Endodermal cell (in vitro differentiated cells): ENCODE measurements around the gene PELI2. TPM values are rescaled to one million over a fixed set of nuclear protein-coding genes. Genes with fewer than 3 reads are reported as not detected.

Source experiments
- DNase-seq: peaks from one replicate; pipeline ENCODE4 v3.0.0-alpha.2; 2017
- H3K27ac ChIP-seq: 2 replicates; pipeline ENCODE4 v1.5.1; 2013; ENCODE audit warnings: mild to moderate bottlenecking, low read depth, low read length, moderate library complexity
- H3K27me3 ChIP-seq: 2 replicates; pipeline ENCODE4 v1.6.1; 2013; ENCODE audit warnings: mild to moderate bottlenecking, low read length, moderate library complexity; ENCODE audit not compliant: insufficient read depth, control insufficient read depth, poor library complexity, severe bottlenecking
- H3K36me3 ChIP-seq: 2 replicates; pipeline ENCODE4 v1.7.0; 2013; ENCODE audit warnings: mild to moderate bottlenecking, low read length, moderate library complexity; ENCODE audit not compliant: control insufficient read depth, insufficient read depth
- H3K4me1 ChIP-seq: one replicate; pipeline ENCODE4 v1.7.0; 2013; ENCODE audit warnings: low read length; ENCODE audit not compliant: control insufficient read depth, insufficient read depth
- H3K4me3 ChIP-seq: 2 replicates; pipeline ENCODE4 v1.5.1; 2013; ENCODE audit warnings: mild to moderate bottlenecking, low read length, moderate library complexity
- H3K9ac ChIP-seq: 2 replicates; pipeline ENCODE4 v1.6.1; 2013; ENCODE audit warnings: mild to moderate bottlenecking, low read length, moderate library complexity; ENCODE audit not compliant: poor library complexity, severe bottlenecking; ENCODE audit errors: extremely low read depth
- H3K9me3 ChIP-seq: 2 replicates; pipeline ENCODE4 v1.6.1; 2013; ENCODE audit warnings: mild to moderate bottlenecking, low read length, moderate library complexity; ENCODE audit not compliant: control insufficient read depth
- H3K27ac Mint-ChIP-seq: 2 replicates; pipeline ENCODE4 v1.8.0; 2020; ENCODE audit warnings: mixed read lengths
- H3K27me3 Mint-ChIP-seq: 2 replicates; pipeline ENCODE4 v1.8.0; 2021; ENCODE audit warnings: mild to moderate bottlenecking, mixed read lengths; ENCODE audit not compliant: insufficient read depth
- H3K36me3 Mint-ChIP-seq: 2 replicates; pipeline ENCODE4 v1.8.0; 2020; ENCODE audit warnings: low read depth, mixed read lengths
- H3K4me1 Mint-ChIP-seq: 2 replicates; pipeline ENCODE4 v1.8.0; 2020; ENCODE audit warnings: mixed read lengths
- H3K4me3 Mint-ChIP-seq: 2 replicates; pipeline ENCODE4 v1.8.0; 2020; ENCODE audit warnings: mild to moderate bottlenecking, moderate library complexity, mixed read lengths
- H3K9me3 Mint-ChIP-seq: 2 replicates; pipeline ENCODE4 v1.8.0; 2020; ENCODE audit warnings: mild to moderate bottlenecking, mixed read lengths
- WGBS, 2 experiments: methylation state at CpG; one replicate each; pipeline versions ENCODE4 v1.1.5 to v1.1.7; 2013; ENCODE audit warnings: missing lambda C conversion rate in 2 of 2, mixed read lengths in 1 of 2; ENCODE audit not compliant: insufficient coverage in 1 of 2, insufficient read length in 1 of 2; 5-methylcytosine and 5-hydroxymethylcytosine counted together
- total RNA-seq, 2 donors: library from RNA; stranded (reverse); fragmentation: NEBNext Ultra II Directional in 1 of 2; extraction: Animal tissue kit (Norgen Biotek cat#: 25700) in 1 of 2; gene quantifications; 2 replicates in 1 of 2; 3 replicates in 1 of 2; pipeline ENCODE4 v1.2.1, GENCODE V29; 2021
- TF ChIP-seq, protein P1 (sequence below): fragments of 200-600 bp; sonication (generic); conservative IDR thresholded peaks from 2 replicates; pipeline ENCODE4 v1.5.0; 2021; ENCODE audit warnings: antibody characterized with exemption, mild to moderate bottlenecking

PELI2 gene
- total RNA-seq, 2 donors from 2014 or later: 5.9 to 8.1 TPM

DNA sequence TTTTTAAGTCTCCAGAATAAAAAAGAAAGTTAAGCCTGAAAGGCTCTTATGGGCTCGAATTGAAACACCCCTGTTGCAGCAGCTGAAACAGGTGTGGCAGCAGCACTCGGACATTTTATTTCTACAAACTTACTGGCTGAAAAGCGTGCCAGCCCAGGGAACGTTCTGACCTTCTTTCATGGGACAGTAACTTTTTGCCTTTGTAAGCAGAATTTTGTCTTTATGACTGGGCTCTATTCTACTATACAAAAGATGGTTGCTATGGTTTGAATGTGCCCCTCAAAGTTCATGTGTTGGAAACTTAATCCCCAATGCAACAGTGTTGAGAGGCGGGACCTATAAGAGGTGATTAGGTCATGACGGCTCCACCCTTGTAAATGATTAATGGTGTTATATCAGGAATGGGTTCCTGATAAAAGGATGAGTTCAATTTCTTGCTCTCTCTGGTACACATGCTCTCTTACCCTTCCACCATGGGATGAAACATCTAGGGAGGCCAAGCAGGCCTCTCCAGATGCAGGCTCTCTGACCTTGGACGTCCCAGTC lies 52.7 kb downstream of the PELI2 start:
- no peaks in the 10 kb centered on the region for H3K27me3 ChIP-seq

DNA sequence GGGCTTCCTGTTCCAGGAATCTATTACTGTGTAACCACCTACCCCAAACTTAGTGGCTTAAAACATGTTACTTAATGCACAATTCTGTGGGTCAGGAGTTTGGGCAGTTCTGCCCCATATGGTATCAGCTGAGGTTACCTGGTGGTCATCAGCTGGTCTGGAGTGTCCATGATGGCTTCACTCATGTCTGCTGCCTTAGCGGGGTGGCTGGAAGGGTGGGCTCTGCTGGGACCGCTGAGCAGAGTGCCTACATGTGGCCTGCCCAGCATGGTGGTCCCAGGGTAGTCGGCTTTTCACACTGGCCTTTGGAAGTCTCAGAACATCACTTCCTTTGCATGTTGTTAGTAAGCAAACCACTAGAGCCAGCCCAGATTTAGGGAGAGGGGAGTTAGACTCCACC lies 53.9 kb downstream of the PELI2 start:
- H3K9me3 ChIP-seq: no peaks in the 10 kb centered on the region
- H3K27me3 ChIP-seq: no peaks in the 10 kb centered on the region
- no peak overlapping the region for H3K4me3 Mint-ChIP-seq
- H3K36me3 ChIP-seq: no peaks in the 10 kb centered on the region
- 96 to 100% methylated on average over 1 to 3 of the region's 3 CpGs for WGBS, 2 experiments
- no peak overlapping the region for H3K9ac ChIP-seq
- H3K9me3 Mint-ChIP-seq: peaks cover 3% of the 10 kb centered on the region
- peak overlapping the region; percentile 27 for H3K27ac ChIP-seq
- H3K4me3 ChIP-seq: no peak overlapping the region
- no peaks in the 10 kb centered on the region for H3K4me1 ChIP-seq
- no peak for DNase-seq
- TF ChIP-seq, protein P1, sequence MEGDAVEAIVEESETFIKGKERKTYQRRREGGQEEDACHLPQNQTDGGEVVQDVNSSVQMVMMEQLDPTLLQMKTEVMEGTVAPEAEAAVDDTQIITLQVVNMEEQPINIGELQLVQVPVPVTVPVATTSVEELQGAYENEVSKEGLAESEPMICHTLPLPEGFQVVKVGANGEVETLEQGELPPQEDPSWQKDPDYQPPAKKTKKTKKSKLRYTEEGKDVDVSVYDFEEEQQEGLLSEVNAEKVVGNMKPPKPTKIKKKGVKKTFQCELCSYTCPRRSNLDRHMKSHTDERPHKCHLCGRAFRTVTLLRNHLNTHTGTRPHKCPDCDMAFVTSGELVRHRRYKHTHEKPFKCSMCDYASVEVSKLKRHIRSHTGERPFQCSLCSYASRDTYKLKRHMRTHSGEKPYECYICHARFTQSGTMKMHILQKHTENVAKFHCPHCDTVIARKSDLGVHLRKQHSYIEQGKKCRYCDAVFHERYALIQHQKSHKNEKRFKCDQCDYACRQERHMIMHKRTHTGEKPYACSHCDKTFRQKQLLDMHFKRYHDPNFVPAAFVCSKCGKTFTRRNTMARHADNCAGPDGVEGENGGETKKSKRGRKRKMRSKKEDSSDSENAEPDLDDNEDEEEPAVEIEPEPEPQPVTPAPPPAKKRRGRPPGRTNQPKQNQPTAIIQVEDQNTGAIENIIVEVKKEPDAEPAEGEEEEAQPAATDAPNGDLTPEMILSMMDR: no peak
- H3K27ac Mint-ChIP-seq: peak overlapping the region; percentile 17
- peaks cover 14% of the 10 kb centered on the region for H3K4me1 Mint-ChIP-seq
- H3K27me3 Mint-ChIP-seq: peaks cover 5% of the 10 kb centered on the region
- no peaks in the 10 kb centered on the region for H3K36me3 Mint-ChIP-seq

More for the DNA sequence above, 52.7 kb downstream of the PELI2 start:
- Mint-ChIP-seq H3K27ac (no peak overlapping the region), H3K27me3 (peaks cover 5% of the 10 kb centered on the region), H3K4me1 (peaks cover 14% of the 10 kb centered on the region), H3K4me3 (no peak overlapping the region), H3K9me3 (peaks cover 12% of the 10 kb centered on the region), H3K36me3 (no peaks in the 10 kb centered on the region)
- no peak for DNase-seq
- 92 to 96% methylated on average over 5 to 7 of the region's 7 CpGs for WGBS, 2 experiments
- Histone ChIP-seq H3K36me3 (no peaks in the 10 kb centered on the region), H3K4me1 (no peaks in the 10 kb centered on the region), H3K9ac (no peak overlapping the region), H3K9me3 (peaks cover 11% of the 10 kb centered on the region), H3K4me3 (no peak overlapping the region), H3K27ac (no peak overlapping the region)
- TF ChIP-seq, protein P1: no peak

DNA sequence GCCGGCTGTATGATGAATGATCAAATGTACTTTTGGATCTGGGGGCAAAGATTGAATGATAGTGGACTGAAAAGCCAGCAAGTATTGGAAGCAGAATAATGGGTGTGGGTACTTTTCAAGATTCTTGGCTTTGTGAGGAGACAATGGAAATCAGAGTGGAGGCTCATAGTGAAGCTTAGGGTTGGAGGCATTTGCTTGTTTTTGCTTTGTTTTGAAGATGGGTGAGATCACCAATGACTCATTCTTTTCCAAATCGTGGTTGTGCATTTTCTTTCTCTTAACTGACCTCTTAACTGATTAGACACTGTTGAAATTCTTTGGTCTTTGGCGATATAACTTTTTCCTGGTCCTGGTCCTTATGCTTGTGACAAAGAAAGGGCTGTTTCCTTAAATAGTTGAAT lies 54.4 kb downstream of the PELI2 start:
- TF ChIP-seq, protein P1: no peak
- Mint-ChIP-seq H3K27ac (peak overlapping the region; percentile 17), H3K36me3 (no peaks in the 10 kb centered on the region), H3K27me3 (peaks cover 5% of the 10 kb centered on the region), H3K4me3 (no peak overlapping the region), H3K9me3 (no peaks in the 10 kb centered on the region), H3K4me1 (peaks cover 14% of the 10 kb centered on the region)
- Histone ChIP-seq H3K27me3 (no peaks in the 10 kb centered on the region), H3K4me3 (no peak overlapping the region), H3K9me3 (no peaks in the 10 kb centered on the region), H3K36me3 (no peaks in the 10 kb centered on the region), H3K27ac (peak overlapping the region; percentile 18), H3K4me1 (no peaks in the 10 kb centered on the region), H3K9ac (no peak overlapping the region)
- 57 to 66% methylated on average over 3 of the region's 3 CpGs for WGBS, 2 experiments
- DNase-seq: no peak
